Stimulated activated CD4-positive, alpha-beta T cell treated with anti-CD3 and anti-CD28 coated beads, TNF-alpha, amount 100 ng/mL, for 4 hours (primary cell): ENCODE data around the gene HMGCS2.

Experiments
- DNase-seq, 3 experiments: peaks; one replicate each; pipeline ENCODE4 v3.0.0-alpha.2; 2020; ENCODE audit warnings: low read depth in 3 of 3

The HMGCS2 gene

DNA sequence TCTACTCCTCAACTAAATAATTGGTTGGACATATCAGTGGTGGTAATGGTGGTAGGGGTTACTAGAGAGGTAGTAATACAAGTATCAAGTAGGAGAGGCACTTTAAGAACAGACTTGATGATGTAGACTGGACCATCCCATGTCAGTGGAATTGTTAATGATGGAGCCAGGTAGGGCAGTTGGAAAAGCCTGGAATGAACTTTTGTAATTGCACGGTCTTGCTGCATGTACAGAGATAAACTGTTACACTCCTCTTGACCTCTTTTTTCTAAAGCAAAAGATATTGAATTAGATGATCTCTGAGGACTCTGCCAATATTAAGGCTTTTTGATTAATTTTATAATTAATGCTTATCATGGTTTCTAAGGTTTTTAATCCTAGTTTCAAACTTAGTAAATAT, 5.8 kb downstream of the HMGCS2 start:
- DNase-seq = no peak

DNA sequence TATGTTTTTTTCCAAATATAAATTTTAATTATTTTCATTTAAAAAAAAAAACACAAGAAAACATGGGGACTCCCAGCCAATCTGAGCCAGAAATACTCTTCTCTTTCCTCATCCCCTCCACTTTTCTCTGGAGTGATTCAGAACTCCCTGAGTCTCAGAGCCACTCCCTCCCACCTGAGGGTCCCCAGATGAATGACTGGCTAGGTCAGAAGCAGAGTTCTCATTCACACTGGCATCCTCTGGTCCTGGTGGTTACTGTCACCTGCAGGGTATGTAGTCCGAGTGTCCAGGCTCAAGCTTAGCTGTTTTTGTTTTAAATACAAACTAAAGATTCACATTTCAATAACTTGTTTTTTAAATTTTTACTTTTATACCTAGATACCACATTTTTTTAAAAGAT, 6.3 kb downstream of the HMGCS2 start:
- no peak for DNase-seq

DNA sequence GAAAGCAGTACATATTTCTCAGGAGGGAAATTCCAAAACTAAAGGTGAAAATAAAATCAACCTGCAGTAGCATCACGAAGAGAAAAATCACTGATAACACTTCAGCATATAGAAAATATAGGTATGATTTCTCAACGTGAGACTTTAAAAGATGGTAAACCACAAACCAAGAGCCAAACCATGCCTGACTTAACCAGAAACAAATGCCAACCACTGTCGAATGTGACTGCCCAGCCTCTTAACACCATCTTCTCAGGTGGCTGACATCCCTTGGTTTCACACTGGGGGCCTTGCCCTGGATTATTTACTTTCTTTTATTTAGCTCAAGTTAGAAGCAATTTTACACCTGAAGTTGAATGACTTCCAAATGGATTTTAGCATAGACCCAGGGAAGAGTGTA, 10.1 kb downstream of the HMGCS2 start:
- no peak for DNase-seq

DNA sequence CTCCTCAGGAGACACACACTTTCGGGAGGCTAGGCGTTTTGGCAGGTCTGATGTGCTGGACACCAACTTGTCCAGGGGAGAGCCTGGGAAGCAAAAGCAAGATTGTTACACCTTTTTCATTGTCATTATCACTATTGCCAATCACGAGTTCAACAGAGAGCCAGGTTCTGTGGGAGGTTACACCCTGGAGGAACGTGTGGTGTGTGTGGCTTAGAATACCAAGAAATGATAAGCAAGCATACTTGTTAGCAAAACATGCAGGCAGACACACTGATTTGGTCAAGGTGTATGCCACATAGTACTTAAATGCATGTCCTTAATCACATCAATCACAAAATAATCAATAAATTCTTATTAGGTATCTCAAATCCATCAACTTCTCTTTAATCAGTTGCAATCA, 16.1 kb downstream of the HMGCS2 start:
- DNase-seq = no peak

DNA sequence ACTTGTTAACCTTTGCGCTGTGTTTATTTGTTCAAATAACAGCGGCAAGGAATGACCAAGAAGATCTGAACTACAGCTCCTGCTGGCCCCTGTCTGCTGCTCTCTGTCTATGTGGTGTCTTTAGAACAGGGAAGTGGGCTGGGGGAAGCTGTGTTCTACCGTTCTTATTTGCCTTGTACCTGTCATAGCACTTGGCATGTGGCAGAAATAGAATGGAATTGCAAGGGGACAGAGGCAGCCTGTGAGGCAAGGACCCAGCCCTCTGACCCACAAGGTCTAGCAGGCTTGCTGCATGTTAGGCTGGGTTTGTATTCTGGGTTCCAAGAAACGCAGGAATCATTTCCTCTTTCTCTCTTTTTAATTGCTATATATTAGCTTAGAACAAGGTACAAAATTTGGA, 20.7 kb downstream of the HMGCS2 start:
- DNase-seq = no peak

DNA sequence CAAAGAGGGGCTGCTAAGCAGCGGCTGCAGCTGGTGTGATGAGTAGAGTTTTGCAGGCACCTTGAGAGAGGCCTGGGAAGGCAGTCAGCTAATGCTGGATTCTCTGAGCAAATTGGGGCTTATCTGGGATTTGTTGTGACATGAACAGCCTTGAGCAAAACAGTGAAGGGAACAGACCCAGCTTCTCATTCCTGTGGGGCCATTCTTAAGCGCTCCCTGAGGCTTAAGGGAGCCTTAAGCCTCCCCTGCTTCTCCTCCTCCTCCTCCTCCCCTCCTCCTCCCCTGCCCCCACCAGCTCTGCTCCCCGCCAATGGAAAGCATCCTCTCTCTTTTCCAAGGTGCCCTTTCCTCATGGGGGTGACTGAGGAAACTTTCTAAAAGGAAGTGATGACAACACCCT, 21.3 kb downstream of the HMGCS2 start:
- DNase-seq = no peak

DNA sequence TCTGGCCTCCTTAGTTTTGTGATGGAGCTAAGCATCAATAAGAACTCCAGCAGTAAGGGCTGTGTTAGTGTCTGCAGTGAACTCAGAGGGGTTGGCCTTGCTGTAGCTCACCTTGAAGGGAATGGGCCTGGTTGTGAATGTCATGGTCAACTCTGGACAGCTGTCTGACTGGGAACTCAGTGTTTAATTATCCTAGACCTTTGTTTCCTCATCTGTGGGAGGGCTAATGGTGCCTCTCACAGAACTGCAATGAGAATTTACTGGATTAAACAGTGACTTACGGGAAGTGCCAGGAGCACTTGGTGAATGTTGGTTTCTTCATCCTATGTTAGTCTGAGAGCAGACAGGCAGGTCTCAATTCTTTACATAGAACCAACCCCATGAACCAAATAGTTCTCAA, 23.7 kb downstream of the HMGCS2 start:
- no peak for DNase-seq

DNA sequence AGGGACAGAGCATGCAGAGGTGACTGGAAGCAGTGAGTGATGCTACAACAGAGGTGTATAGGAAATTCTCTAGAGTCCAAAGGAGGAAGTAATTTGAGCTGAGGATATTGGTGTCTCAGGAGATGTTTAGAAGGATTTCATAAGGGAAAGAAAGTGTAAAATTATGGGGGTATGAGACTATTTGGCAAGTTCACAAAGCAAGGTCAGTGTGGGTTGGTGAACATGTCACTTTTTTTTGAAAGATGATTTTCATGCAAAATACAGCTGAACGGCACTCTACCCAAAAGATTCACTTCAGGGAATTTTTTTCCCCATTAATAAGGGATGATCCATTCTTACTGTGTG, 24.1 kb downstream of the HMGCS2 start:
- DNase-seq = no peak

DNA sequence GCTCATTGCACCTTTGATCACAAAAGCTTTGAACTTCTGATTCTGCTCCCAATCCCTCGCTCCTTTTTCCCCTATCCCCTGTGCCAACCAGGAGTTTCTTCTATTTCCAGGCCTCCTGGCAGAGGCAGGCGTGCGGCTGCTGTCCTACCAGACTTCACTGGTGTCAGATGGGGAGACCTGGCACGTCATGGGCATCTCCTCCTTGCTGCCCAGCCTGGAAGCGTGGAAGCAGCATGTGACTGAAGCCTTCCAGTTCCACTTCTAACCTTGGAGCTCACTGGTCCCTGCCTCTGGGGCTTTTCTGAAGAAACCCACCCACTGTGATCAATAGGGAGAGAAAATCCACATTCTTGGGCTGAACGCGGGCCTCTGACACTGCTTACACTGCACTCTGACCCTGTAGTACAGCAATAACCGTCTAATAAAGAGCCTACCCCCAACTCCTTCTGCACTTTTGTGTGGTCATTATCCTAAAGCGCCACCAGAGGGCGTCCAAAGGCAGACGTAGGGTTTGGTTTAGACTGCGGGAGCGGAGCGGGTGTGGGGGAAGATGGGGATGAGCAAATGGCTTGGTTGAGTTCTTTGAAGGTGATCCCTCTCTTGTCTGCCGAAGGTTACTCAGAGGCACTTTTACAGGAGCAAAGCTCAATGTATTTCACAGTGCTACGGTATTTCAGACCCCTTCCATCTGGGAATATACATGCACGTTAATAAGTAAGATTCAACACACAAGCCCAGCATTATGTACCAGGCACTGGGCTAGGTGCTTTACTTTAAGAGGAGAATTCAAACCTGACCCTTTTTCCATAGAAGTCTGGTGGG, 24.7 kb downstream of the HMGCS2 start:
- DNase-seq = peak in 2 of 3 experiments; percentile 6 to 17

DNA sequence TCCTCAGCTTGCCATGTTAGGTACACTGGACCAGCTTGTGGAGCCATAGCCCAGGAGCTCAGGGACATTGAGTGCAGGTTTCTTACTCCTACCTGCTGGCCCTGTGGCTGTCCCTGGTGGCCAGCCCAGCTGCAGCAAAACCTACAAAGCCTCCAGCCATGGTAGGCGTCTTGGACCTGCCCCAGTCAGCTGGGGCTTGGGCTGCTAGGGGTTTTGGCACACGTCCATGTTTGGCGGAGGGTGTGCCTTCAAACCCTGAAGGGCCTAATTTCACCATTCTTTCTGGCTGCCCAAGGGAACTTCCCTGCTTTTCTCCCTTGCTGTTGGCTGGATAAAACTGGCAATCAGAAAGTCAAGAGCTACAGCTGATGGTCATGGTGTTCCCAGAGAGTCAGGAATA, 25.4 kb downstream of the HMGCS2 start:
- DNase-seq = no peak

DNA sequence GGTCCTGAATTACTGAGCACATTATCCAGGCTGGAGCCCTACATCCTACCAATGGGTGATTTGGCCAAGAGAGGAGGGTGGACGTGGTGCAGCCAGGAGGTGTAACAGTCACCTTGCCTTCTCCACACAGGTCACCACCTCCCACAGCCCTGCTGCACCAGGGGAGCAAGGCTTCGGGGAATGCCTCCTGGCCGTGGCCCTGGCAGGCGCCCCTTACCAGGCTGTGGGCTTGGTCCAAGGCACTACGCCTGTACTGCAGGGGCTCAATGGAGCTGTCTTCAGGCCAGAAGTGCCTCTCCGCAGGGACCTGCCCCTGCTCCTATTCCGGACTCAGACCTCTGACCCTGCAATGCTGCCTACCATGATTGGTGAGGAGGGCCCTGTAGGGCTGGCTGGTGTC, 26.0 kb downstream of the HMGCS2 start:
- DNase-seq = no peak

DNA sequence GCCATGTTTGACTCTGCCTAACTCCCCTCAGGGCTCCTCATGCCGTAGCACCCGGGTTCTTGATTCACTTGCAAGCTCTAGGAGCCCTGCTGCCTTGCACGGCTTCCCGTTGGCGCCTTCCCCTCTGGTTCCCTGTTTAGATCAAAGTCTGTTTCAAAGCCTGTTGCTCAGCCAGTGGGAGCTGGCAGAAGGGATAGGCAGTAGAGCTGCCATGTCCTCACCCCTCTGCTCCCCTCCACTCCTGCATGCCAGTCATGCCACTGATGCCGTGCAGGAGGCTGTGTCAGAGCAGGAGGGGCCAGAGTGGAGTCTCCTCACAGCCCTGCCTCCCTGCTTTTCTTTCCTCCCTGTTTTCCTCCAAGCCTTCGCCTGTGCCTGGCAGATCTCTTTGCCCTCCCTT, 26.5 kb downstream of the HMGCS2 start:
- no peak for DNase-seq

DNA sequence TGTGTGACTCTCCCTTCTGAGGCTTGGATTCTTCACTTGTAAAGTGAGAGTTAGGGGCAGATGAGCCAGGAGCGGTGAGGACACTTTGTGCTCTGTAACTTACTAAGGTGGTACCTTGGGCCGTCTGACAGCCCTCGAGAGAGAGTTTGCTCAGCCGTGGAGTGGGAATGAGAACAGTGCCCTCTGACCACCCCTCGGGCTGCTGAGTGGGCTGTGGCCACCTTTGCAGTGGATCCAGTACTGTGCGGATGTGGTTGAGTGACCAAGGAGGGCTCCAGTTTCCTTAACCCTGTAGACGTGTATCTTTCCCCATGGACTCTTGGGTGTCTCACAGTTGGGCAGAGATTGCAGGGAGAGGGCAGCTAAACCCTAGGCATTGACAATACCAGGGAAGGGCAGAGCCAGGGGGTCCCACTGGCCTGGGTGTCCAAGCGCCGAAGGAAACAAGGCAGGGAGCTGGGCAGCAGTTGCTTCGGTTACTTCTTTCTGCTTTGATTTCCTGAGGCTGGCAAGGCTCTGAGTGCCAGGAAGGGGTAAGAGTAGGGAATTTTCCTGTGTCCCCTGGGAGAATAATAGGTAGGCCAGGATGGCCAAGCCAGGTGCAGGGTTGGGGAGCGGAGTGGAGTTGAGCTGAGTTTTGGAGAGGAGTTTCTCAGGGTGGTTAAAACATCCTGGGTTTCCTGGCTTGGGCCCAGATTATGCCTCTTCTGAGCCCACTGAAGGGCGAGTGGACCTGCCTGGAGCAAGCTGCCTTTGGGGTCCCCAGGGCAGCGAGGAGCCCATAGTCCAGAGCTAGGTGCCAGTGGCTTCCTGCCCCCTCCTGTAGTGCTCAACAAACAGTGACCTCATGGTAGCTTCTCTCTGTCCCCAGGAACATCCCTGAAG, 27.6 kb downstream of the HMGCS2 start:
- DNase-seq = no peak

DNA sequence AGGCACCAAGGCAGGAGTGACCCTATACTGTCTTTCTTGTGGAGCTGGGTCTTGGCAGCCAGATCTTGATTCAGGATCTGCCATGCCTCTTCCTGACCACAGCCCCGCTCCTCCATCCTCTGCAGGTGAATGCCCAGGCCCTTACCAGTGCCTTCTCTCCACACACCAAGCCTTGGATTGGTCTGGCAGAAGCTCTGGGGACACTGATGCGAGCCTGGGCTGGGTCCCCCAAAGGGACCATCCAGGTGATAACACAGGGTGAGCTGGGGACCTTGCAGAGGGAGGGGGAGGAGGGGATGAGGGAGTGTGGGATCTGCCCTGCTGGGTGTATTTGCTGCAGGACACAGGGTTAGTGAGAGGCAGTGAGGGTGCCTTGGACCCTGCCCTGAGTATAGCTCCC, 28.4 kb downstream of the HMGCS2 start:
- no peak for DNase-seq

DNA sequence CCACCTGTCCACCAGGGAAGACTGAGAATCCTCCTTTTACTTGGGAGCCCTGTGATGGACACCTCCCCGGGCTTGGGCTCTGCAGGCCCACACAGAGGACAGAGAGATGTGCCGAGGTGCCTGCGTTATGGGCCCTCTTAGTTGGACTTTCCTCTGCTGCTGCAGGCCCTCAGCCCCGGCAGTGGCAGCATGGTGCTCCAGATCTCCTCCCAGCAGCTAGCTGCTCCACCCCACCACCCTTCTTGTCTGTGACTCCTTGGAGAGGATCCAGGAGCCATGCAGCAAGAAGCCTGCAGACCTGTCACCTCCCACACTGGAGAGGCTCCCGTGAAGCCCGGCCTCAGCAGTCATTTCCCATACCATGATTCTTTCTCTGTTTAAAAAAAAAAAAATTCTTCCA, 29.6 kb downstream of the HMGCS2 start:
- DNase-seq = no peak

DNA sequence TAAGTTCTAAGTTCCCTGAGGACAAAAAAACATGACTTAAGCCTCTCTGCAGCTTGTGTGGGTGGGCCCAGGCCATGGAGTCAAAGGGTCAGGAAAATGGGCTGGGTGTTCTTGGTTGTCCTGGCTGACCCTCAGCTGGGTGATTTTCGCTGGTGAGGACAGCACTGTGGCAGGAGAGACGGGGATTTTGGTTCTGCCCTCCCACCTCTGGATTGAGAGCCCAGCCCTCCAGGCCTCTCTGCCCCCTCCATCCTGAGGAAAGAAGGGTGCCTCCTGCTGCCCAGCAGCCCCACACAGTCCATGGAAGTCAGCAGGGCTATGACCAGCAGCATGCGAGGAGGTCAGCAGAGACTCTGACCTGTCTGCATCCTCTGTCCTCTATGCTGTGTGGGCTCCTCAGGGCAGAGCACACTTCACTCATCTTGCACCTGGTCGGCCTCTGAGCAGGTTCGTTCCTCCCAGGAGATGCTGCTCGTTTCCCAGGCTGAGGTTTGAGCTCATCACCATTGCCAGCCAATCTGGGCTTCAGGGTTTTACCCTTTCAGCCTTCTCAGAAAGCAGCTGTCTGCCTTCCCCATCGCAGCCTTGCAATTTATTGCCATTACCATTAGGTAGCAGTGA, 30.5 kb downstream of the HMGCS2 start:
- DNase-seq = no peak

DNA sequence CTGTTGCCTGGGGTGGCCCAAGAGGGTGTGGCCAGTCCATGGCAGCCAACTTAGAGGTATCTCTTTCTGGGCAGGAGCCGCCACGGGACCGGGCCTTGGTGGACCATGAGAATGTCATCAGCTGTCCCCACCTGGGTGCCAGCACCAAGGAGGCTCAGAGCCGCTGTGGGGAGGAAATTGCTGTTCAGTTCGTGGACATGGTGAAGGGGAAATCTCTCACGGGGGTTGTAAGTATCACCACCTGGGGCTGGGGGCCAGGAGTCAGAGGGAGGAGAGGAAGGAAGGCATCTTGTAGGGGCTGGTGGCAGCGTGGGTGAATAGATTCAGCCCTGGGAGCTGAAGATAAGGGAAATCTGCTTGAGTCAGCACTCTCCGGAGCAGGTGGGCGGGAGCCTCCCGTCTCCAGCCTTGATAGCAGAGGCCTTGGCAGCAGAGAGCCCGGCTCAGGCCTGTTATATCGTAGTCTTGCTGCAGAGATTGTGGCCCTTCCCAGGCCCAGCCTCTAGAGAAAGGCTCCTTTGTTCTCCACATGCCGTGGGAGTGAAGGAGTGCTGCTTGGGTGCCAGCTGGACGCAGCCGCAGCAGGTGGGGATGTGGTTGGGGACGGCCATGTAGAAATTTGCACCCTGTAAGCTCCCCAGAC, 31.5 kb downstream of the HMGCS2 start:
- DNase-seq = no peak

DNA sequence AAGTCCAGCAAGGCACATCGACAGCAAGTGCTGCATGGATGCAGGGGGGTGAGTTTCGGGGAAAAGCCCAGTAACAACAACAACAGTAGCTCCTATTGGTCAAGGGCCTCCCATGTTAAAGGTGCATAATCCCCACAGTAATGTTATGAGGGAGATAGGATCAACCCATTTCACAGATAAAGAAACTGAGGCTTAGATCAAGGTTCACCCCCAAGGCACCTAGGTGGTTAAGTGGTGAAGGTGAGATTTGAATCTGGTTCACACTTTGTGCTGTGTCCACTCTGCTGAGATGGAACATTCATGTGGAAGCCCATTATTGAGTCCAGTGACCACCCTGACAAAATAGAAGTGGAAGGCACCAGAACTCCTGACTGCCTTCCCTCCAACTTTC, 32.1 kb downstream of the HMGCS2 start:
- DNase-seq = no peak

DNA sequence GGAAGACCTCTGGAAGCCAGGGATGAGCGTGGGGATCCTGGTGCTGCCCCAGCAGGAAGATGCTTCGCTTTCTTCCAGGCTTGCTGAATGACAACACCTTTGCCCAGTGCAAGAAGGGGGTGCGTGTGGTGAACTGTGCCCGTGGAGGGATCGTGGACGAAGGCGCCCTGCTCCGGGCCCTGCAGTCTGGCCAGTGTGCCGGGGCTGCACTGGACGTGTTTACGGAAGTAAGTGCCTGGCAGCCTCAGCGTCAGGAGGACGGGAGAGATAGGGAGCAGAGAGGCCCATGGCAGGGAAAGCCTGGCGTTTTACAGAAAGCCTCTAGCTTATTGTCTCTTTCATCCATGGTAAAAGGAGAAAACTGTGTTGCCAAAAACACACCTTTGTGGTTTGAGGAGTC, 33.5 kb downstream of the HMGCS2 start:
- DNase-seq = no peak

DNA sequence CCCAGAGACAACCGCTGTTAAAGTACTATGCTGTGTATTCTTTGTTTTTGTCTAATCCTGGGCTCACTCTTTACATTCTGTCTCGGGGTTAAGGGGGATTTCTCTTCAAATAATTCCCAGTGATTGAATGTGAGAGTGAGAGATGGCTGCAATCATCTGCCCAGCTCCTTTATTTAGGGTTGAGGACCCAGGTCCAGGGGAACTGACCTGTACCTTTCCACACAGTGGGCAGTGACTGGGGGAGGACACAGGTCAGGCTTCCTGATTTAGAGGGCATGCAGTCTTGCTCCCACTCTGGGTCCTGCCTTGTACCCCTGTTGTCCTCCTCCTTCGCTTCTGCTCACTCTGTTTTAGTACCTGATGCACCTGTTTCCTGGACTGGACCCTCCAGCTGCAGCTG, 35.0 kb downstream of the HMGCS2 start:
- no peak for DNase-seq

DNA sequence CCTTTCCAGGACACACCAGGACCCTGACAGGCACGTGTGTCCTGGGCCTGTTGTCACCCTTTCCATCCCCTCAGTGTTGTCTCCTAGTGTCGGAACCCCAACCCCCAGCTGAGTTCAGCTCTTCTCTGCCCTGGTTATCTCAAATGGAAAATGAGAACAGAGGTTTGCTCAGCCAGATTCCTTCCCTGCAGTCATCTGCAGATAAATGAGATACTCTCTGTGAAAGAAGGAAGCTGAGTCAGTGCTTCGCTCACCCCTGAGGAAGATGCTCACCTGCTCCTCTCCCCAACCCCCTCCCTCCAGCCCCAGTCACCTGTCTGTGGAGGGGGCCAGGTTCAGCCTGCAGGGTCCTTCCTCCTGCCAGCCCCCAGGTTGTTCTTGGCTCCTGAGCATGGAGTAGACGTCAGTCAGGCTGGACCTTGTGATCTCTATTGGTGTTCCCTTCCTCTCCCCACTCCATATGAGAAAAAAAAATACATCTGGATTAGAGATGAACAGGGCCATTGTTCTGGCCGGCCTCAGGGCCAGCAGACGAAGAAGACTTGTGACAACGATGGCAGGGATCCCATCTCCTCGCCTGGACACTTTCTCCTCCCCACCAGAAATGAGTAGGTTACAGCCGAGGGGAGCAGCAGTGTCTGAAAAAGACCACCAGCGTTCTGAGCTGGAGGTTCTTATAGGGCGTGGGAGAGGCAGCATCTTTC, 36.1 kb downstream of the HMGCS2 start:
- no peak for DNase-seq
